ENCODE measurements around the gene SLC34A1.

Gene SLC34A1

DNA sequence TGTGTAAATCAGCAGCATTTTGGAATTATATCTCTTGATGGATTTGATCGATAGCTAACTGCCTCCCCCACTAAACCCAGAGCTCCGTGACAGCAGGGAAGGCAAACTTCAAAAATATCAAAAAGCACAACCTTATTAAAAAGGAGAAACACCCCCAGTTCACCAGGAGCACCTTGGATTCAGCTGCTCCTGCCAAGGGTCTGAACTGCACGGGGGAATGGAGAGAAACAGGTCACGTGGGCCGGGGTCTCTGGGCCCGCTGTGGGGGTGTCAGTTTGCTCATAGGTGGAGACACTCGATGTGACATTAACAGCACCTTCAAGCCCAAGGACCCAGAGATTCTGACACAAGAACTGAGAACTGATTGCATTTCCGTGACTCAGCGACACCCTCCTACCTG is 1.1 kb upstream of the SLC34A1 start:
- no peak for FAIRE-seq
- no peak for DNase-seq (ENCODE audit: insufficient read length)
- no peak for TF ChIP-seq TAF1 (IDR thresholded peaks at IDR 0.05; ENCODE audit: borderline replicate concordance, low read depth, low read length)
- no peak for TF ChIP-seq POLR2A (IDR thresholded peaks at IDR 0.05; ENCODE audit: low read depth, low read length)
- no peak for TF ChIP-seq POLR2AphosphoS5 (IDR thresholded peaks at IDR 0.05; ENCODE audit: low read depth, low read length)

DNA sequence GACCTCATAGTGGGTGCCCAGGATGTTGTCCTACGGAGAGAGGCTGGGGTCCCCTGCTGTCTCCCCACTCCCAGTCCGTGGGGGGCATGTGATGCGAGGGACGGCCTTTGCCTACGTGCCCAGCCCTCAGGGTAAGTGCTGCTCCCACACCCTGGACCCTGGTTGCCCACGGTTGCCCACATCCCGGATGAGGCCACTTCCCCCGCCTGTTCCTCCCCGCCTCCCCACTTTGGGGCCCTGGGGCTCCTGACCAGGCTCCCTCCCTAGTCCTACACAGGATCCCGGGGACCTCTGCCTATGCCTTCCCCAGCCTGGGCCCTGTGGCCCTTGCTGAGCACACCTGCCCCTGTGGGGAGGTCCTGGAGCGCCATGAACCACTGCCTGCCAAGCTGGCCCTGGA is 1.5 kb downstream of the SLC34A1 start:
- TF ChIP-seq POLR2A (IDR thresholded peaks at IDR 0.05; ENCODE audit: low read depth, low read length) (no peak), TAF1 (IDR thresholded peaks at IDR 0.05; ENCODE audit: borderline replicate concordance, low read depth, low read length) (no peak), POLR2AphosphoS5 (IDR thresholded peaks at IDR 0.05; ENCODE audit: low read depth, low read length) (no peak)
- no peak for FAIRE-seq

DNA sequence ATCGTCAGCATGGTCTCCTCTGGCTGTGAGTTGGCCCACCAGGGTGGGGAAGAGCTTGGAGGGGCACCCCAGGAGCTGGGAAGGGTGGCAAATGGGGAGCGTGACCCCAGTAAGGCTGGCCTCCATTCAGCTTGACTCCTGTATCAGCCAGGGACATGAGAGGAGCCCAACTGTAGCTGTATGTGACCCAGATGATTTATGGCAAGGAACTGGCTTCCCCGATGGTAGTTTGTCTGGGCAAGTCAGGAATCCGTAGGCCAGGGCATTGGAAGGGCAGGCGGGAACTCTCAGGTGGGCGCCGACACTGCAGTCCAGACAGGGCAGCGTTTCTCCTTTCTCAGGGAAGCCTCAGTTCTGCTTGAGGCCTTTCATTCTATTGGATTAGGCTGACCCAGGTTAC is 2.3 kb downstream of the SLC34A1 start:
- TF ChIP-seq POLR2A (IDR thresholded peaks at IDR 0.05; ENCODE audit: low read depth, low read length): no peak
- TF ChIP-seq TAF1 (IDR thresholded peaks at IDR 0.05; ENCODE audit: borderline replicate concordance, low read depth, low read length): no peak
- no peak for TF ChIP-seq POLR2AphosphoS5 (IDR thresholded peaks at IDR 0.05; ENCODE audit: low read depth, low read length)
- FAIRE-seq: no peak
- DNase-seq (ENCODE audit: insufficient read length): no peak

More for the DNA sequence above, 1.5 kb downstream of the SLC34A1 start:
- DNase-seq (ENCODE audit: insufficient read length): no peak

DNA sequence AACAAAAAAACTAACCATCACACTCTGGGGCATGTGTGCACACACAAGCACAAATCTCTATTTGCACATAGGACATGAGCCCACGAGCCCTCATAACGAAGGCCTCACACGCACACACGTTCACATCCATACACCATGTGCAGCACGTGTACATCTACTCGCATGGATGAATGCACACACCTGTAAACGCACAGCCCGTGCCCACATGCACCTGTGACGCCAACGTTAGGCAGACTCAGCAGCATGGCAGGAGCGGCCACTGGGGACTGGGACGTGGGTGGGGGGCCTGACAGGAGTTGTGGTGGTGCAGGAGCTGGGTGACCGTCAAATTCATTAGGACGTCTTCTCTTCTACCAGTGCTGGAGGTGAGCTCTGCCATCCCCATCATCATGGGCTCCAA is 3.2 kb downstream of the SLC34A1 start:
- TF ChIP-seq POLR2AphosphoS5 (IDR thresholded peaks at IDR 0.05; ENCODE audit: low read depth, low read length) (no peak), TAF1 (IDR thresholded peaks at IDR 0.05; ENCODE audit: borderline replicate concordance, low read depth, low read length) (no peak), POLR2A (IDR thresholded peaks at IDR 0.05; ENCODE audit: low read depth, low read length) (no peak)
- FAIRE-seq (no peak), DNase-seq (ENCODE audit: insufficient read length) (no peak)

DNA sequence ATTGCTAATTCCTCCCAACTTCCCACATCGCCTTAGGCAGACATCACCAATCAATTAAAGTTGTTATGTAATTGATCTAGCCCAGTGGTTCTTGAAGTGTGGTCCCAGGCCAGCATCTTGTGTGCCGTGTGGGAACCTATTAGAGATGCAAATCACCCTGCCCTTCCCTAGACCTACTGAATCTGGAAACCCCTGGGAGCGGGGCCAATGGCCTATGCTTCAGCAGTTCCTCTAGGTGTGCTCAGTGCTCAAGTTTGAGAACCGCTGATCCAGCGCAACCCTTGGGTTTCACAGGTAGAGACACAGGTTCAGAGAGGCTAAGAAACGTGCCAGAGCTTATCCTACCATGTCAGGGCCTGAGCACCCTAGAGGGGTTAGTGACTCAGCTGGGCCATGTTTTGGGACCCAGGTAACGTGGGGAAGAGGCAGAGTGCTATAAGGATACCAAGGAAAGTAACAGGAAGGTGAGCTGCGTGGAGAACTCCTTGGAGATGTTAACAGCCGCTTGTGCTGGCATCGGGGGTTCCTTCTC is 4.4 kb downstream of the SLC34A1 start:
- peak; percentile 17 for FAIRE-seq

DNA sequence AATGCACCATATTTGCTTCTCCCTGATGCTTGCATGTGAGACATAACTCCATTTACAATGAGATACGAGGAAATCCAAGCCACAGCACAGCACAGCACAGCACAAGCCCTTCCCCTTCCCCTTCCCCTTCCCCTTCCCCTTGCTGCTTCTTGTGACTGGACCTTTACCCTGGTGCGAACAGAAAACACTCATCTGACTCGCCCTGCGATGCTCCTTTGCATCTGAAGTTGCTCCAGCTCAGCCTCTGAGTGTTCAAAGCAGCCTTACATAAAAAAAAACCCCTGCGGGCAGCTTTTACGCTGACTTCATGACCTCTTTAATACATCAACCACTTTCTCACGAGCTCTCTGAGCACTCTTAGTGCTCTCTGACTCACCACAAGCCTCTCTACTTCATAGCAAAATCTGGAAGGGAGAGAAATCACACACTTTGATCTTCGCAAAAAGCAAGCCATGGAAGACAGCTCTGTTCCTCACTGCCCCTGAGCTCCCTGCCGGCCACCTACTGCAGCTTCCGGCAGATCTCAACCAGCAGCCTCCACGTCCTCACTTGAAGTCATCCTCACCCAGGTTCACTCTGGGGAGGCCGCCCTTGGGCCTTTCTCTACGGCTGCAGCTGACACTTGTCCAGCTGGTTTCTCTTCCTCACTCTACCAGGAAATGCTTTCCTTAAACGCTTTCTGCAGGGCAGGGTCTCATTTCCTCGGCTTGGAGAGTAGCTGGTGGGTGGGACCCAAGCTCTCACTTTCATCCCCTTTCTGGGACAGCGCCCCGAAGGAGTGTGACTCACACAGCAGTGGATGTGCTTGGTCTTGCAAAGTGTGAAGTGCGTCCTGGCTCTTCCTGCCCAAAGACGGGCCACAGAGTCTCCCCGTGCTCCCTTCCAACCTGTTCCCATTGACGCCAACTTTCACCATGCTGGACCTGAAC is 5.3 kb downstream of the SLC34A1 start:
- DNase-seq (ENCODE audit: insufficient read length) (no peak), FAIRE-seq (peak; percentile 82)
- TF ChIP-seq TAF1 (IDR thresholded peaks at IDR 0.05; ENCODE audit: borderline replicate concordance, low read depth, low read length) (peak; percentile 24; the same call in 1 of the 2 replicates), POLR2A (IDR thresholded peaks at IDR 0.05; ENCODE audit: low read depth, low read length) (peak; percentile 55; the same call in 1 of the 2 replicates), POLR2AphosphoS5 (IDR thresholded peaks at IDR 0.05; ENCODE audit: low read depth, low read length) (no peak)

More for the DNA sequence above, 4.4 kb downstream of the SLC34A1 start:
- no peak for TF ChIP-seq TAF1 (IDR thresholded peaks at IDR 0.05; ENCODE audit: borderline replicate concordance, low read depth, low read length)
- no peak for TF ChIP-seq POLR2AphosphoS5 (IDR thresholded peaks at IDR 0.05; ENCODE audit: low read depth, low read length)
- no peak for TF ChIP-seq POLR2A (IDR thresholded peaks at IDR 0.05; ENCODE audit: low read depth, low read length)
- no peak for DNase-seq (ENCODE audit: insufficient read length)

DNA sequence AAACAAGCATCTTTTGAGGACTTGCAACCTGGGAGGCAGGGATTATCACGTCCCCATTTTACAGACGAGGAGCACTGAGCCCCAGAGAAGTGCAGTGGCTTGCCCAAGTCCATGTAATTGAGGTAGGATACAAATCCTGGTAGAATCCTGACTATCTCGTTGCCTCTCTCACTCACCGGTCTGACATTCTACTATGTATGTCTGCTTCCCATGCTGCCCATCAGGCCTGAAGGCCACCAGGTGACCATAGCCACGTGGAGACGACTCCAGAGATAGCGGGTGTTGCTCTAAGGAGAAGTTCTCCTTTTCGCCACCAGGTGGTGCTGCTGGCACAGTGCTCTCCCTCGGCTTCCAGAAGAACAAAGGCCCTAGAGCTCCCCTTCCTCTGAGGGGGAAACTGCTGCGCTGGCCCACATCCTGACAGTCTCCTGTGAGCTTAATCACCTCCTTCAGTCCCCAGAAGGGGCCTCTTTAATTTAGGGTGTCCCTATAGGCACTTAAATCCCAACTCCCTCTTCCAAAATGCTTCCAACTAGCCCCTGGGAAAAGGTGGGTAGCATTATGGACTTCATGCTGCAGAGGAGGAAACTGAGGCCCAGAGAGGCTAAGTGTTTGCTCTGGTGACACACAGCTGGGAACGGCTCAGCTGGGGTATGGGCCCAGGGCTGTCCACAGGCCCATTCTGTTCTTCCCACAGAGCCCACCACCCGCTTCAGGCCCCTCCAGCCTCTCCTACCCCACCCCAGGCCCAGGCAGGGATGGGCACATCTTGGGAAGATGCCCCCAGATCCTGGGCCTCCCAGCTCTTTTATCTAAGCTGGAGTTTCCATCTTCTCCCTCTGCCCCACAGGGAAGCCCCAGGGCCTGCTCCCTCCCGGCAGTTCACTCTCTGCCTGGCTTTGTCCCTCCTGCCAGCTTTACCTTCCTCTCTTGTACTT is 6.4 kb downstream of the SLC34A1 start:
- TF ChIP-seq TAF1 (IDR thresholded peaks at IDR 0.05; ENCODE audit: borderline replicate concordance, low read depth, low read length) (no peak), POLR2A (IDR thresholded peaks at IDR 0.05; ENCODE audit: low read depth, low read length) (no peak), POLR2AphosphoS5 (IDR thresholded peaks at IDR 0.05; ENCODE audit: low read depth, low read length) (no peak)
- FAIRE-seq (peak; percentile 96), DNase-seq (ENCODE audit: insufficient read length) (peak; percentile 93)

DNA sequence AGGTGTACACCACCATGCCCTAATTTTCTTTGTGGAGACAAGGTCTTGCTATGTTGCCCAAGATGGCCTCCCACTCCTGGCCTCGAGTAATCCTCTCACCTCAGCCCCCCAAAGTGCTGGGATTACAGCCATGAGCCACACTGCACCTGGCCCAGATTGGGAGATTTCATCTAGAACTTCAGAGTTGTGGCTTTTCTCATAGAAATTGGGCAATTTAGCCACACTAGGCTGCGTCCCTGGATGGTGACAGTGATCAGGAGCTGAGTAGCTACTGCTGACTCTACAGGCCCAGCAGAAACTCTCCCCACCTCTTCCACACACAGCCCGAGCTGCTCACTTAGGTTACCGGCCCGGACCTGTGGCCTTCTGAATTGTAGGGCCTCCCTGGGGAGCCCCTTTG is 8.5 kb downstream of the SLC34A1 start:
- no peak for DNase-seq (ENCODE audit: insufficient read length)
- no peak for TF ChIP-seq POLR2AphosphoS5 (IDR thresholded peaks at IDR 0.05; ENCODE audit: low read depth, low read length)
- FAIRE-seq: no peak

DNA sequence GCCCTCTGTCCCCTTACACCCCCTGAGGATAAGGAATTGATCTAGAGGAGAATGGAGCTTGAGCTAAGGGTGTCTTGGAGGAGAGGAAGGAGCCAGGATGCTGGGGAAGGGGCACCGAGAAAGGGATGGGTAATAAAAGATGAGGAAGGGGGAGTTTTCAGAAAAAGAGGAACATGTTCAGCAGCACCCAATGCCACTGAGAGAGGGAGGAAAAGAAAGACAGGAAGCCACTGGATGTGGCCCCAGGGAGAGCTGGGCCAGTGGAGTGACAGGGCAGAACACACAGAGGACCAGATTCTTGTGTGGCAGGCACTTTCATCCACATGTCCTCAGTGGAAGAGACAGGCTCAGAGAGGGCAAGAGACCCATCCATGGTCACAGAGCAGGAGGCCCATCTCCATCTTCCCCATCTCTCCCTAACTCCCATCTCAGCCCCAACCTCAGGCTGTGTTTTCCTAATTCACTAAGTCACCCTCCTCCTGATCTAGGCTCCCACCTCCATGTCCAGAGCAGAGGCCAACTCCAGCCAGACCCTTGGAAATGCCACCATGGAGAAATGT is 9.1 kb downstream of the SLC34A1 start:
- no peak for TF ChIP-seq POLR2A (IDR thresholded peaks at IDR 0.05; ENCODE audit: low read depth, low read length)
- FAIRE-seq: no peak
- no peak for DNase-seq (ENCODE audit: insufficient read length)

DNA sequence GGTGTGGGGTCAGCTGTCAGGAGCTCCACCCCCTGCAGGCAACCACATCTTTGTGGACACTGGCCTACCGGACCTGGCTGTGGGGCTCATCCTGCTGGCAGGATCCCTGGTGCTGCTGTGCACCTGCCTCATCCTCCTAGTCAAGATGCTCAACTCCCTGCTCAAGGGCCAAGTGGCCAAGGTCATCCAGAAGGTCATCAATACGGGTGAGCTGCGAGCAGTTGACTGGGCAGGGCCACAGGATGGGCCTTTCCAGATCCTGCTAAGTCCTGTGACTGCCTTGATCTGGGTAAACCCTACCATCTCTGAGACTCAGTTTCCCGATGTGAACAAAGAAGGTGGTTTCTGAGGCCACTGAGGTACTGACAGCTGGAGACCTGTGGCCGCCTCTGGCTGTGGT is 9.8 kb downstream of the SLC34A1 start:
- no peak for DNase-seq (ENCODE audit: insufficient read length)
- FAIRE-seq: no peak
- TF ChIP-seq TAF1 (IDR thresholded peaks at IDR 0.05; ENCODE audit: borderline replicate concordance, low read depth, low read length): no peak
- TF ChIP-seq POLR2AphosphoS5 (IDR thresholded peaks at IDR 0.05; ENCODE audit: low read depth, low read length): no peak
- no peak for TF ChIP-seq POLR2A (IDR thresholded peaks at IDR 0.05; ENCODE audit: low read depth, low read length)

DNA sequence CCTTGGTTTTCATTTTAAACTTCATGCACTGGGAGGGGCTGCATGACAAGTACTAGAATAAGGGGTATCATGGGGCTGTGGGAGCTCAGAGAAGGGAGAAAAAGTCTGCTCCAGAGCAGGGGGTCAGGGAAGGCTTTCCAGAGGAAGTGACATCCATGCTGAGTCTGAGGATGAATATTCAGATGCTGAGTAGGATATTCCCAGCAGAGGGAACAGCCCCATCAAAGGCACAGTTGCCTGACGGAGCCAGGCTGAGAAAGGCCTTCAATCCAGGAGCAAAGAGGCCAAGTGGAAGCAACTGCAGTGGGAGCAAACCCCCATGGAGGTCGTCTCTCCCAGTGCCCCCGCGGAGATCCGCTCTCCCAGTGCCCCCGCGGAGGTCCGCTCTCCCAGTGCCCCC is 11.8 kb downstream of the SLC34A1 start:
- DNase-seq (ENCODE audit: insufficient read length) (no peak), FAIRE-seq (no peak)
- no peak for TF ChIP-seq POLR2A (IDR thresholded peaks at IDR 0.05; ENCODE audit: low read depth, low read length)
- no peak for TF ChIP-seq POLR2AphosphoS5 (IDR thresholded peaks at IDR 0.05; ENCODE audit: low read depth, low read length)
